Measurements from ENCODE around the gene OR4F15.

- TF ChIP-seq, protein P1, sequence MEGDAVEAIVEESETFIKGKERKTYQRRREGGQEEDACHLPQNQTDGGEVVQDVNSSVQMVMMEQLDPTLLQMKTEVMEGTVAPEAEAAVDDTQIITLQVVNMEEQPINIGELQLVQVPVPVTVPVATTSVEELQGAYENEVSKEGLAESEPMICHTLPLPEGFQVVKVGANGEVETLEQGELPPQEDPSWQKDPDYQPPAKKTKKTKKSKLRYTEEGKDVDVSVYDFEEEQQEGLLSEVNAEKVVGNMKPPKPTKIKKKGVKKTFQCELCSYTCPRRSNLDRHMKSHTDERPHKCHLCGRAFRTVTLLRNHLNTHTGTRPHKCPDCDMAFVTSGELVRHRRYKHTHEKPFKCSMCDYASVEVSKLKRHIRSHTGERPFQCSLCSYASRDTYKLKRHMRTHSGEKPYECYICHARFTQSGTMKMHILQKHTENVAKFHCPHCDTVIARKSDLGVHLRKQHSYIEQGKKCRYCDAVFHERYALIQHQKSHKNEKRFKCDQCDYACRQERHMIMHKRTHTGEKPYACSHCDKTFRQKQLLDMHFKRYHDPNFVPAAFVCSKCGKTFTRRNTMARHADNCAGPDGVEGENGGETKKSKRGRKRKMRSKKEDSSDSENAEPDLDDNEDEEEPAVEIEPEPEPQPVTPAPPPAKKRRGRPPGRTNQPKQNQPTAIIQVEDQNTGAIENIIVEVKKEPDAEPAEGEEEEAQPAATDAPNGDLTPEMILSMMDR (conservative IDR thresholded peaks at IDR 0.05 in 1 of 2, IDR thresholded peaks at IDR 0.05 in 1 of 2; ENCODE audit: extremely low read depth in 1 of 2, insufficient read depth in 1 of 2, low read depth in 1 of 2, low read length in 2 of 2) = no peak
- no peak for TF ChIP-seq EZH2 (IDR thresholded peaks at IDR 0.05; ENCODE audit: borderline replicate concordance, low read length)
These were observed 36.9 kb upstream of the OR4F15 start for GRCh38 chr15:101775136-101775535.

Data from mammary epithelial cell (primary cell).